Mucosa of descending colon (tissue), 3 donors: ENCODE data around the gene RASGRF2. TPM values are rescaled to one million over a fixed set of nuclear protein-coding genes. Genes with fewer than 3 reads are reported as not detected.

Experiments
- ATAC-seq: fragments of 200-7000 bp; cut with Tn5 transposase; one replicate; pipeline ENCODE4 v1.9.1; 2020; ENCODE audit warnings: mild to moderate bottlenecking, moderate library complexity
- DNase-seq, 3 donors: peaks; one replicate each; pipeline ENCODE4 v3.0.0-alpha.2; 2020
- H3K36me3 ChIP-seq: fragments of 200-600 bp; one replicate; pipeline ENCODE4 v1.8.0; 2021; ENCODE audit warnings: low read depth, mild to moderate bottlenecking
- H3K4me1 ChIP-seq: fragments of 200-600 bp; one replicate; pipeline ENCODE4 v1.8.0; 2021; ENCODE audit warnings: low read depth, mild to moderate bottlenecking
- H3K4me3 ChIP-seq: fragments of 200-600 bp; one replicate; pipeline ENCODE4 v1.8.0; 2021; ENCODE audit warnings: mild to moderate bottlenecking
- H3K9me3 ChIP-seq: fragments of 200-600 bp; one replicate; pipeline ENCODE4 v1.8.0; 2021; ENCODE audit warnings: mild to moderate bottlenecking
- CTCF ChIP-seq: fragments of 200-600 bp; IDR thresholded peaks from one replicate; pipeline ENCODE4 v1.8.0; 2022; ENCODE audit warnings: antibody characterized with exemption, mild to moderate bottlenecking
- intact Hi-C, 2 donors: fragments of 100-400 bp; cut with DNase I in 1 of 2; cut with micrococcal nuclease in 1 of 2; formaldehyde crosslinking; loops; one replicate each; pipeline versions ENCODE4 v1.11.0 to v1.11.1; 2022; cut with DNase I, micrococcal nuclease
- total RNA-seq, 3 donors: library from RNA; stranded (reverse); fragmentation: NEBNext Ultra II Directional in 2 of 3; extraction: Animal tissue kit (Norgen Biotek cat#: 25700) in 2 of 3; gene quantifications; one replicate each; pipeline versions ENCODE4 v1.2.1 to v1.2.4, GENCODE V29; 2021 to 2023
- donor health status: DM: no; HTN: no; CAD: no; lungs with moderate emphysema.
- donor health status: DM: no; HTN: no; CAD: no.
- donor health status: DM: no; HTN: yes; CAD: no.

Gene RASGRF2
- total RNA-seq, 3 donors from 2014 or later, result 2.0 to 8.0 (median 2.9) TPM

- no peak for TF ChIP-seq CTCF
- Histone ChIP-seq H3K4me3 (no peak overlapping the region), H3K9me3 (no peaks in the 10 kb centered on the region), H3K36me3 (no peaks in the 10 kb centered on the region), H3K4me1 (no peaks in the 10 kb centered on the region)
- peak; percentile 42 for ATAC-seq
- intact Hi-C loops, result no loop called here
- DNase-seq, result peak in 1 of 3 donors; percentile 15
Observed at GRCh38 chr5:80935811-80936385, 24.3 kb upstream of the RASGRF2 start.

- Histone ChIP-seq H3K9me3 (no peaks in the 10 kb centered on the region), H3K4me3 (no peak overlapping the region), H3K36me3 (no peaks in the 10 kb centered on the region), H3K4me1 (no peaks in the 10 kb centered on the region)
- intact Hi-C loops, result no loop called here
- no peak for TF ChIP-seq CTCF
- DNase-seq (no peak), ATAC-seq (no peak)
Observed at GRCh38 chr5:80936881-80937280, 23.3 kb upstream of the RASGRF2 start.

GRCh38 chr5:80937584-80938356, 22.4 kb upstream of the RASGRF2 start:
- no peak for TF ChIP-seq CTCF
- no peak for ATAC-seq
- intact Hi-C loops, result no loop called here

GRCh38 chr5:80941496-80941895, 18.7 kb upstream of the RASGRF2 start:
- Histone ChIP-seq H3K36me3 (no peaks in the 10 kb centered on the region), H3K4me1 (no peaks in the 10 kb centered on the region), H3K4me3 (no peak overlapping the region), H3K9me3 (no peaks in the 10 kb centered on the region)
- no peak for DNase-seq
- ATAC-seq, result no peak
- intact Hi-C loops, result no loop called here
- no peak for TF ChIP-seq CTCF

More at GRCh38 chr5:80937584-80938356, 22.4 kb upstream of the RASGRF2 start:
- Histone ChIP-seq H3K9me3 (no peaks in the 10 kb centered on the region), H3K4me3 (no peak overlapping the region), H3K4me1 (no peaks in the 10 kb centered on the region), H3K36me3 (no peaks in the 10 kb centered on the region)
- DNase-seq, result no peak

- DNase-seq (no peak), ATAC-seq (no peak)
- TF ChIP-seq CTCF, result no peak
- Histone ChIP-seq H3K9me3 (no peaks in the 10 kb centered on the region), H3K4me1 (no peaks in the 10 kb centered on the region), H3K36me3 (no peaks in the 10 kb centered on the region), H3K4me3 (no peak overlapping the region)
- intact Hi-C loops, result no loop called here
Observed at GRCh38 chr5:80951366-80951765, 8.8 kb upstream of the RASGRF2 start.
